Adrenal gland (tissue), 19 donors: Measurements from ENCODE around the gene SORL1. TPM values are rescaled to one million over a fixed set of nuclear protein-coding genes. Genes with fewer than 3 reads are reported as not detected.
"Not testable (repeated sequence)": the region's sequence is repeated elsewhere in the genome, so short reads cannot be mapped to it uniquely, and the experiment has no call there.

Experiments
- DNase-seq, 7 donors: peaks; one replicate each; pipeline ENCODE4 v3.0.0-alpha.2; 2019 to 2020
- H3K27ac ChIP-seq, 5 donors: fragments of 200-600 bp; sonication (generic) in 4 of 5; 1 replicate in 3 of 5; 2 replicates in 2 of 5; pipeline versions ENCODE4 v1.5.1 to v1.8.0; 2016 to 2020; ENCODE audit warnings: mild to moderate bottlenecking in 1 of 5
- H3K27me3 ChIP-seq: fragments of 200-600 bp; 2 replicates; pipeline ENCODE4 v1.8.0; 2021
- H3K36me3 ChIP-seq, 2 donors: fragments of 200-600 bp; replicated peaks in 1 of 2; 1 replicate in 1 of 2; 2 replicates in 1 of 2; pipeline versions ENCODE4 v1.5.1 to v1.8.0; 2018 to 2022
- H3K4me1 ChIP-seq, 2 donors: fragments of 200-600 bp; replicated peaks in 1 of 2; 1 replicate in 1 of 2; 2 replicates in 1 of 2; pipeline versions ENCODE4 v1.5.1 to v1.8.0; 2018 to 2021
- H3K4me3 ChIP-seq, 4 donors: fragments of 200-600 bp; sonication (generic) in 3 of 4; one replicate each; pipeline ENCODE4 v1.5.1; 2016 to 2018
- H3K9me3 ChIP-seq, 3 donors: fragments of 200-600 bp; sonication (generic) in 1 of 3; replicated peaks in 1 of 3; 1 replicate in 2 of 3; 2 replicates in 1 of 3; pipeline versions ENCODE4 v1.5.1 to v1.8.0; 2016 to 2021
- POLR2A ChIP-seq, 2 donors: fragments of 450-650 bp; IDR thresholded peaks; one replicate each; pipeline ENCODE4 v1.6.1; 2017; ENCODE audit warnings: antibody characterized with exemption in 2 of 2, mild to moderate bottlenecking in 2 of 2, moderate library complexity in 1 of 2
- WGBS, 4 donors: extraction: QIAGEN DNeasy Blood & Tissue Kit in 2 of 4; methylation state at CpG; one replicate each; pipeline versions ENCODE4 v1.1.5 to v1.1.7; 2013 to 2017; 5-methylcytosine and 5-hydroxymethylcytosine counted together
- intact Hi-C, 2 donors: fragments of 100-400 bp; cut with DNase I; formaldehyde crosslinking; loops; one replicate each; pipeline versions ENCODE4 v1.14.1 to v1.15.0; 2022 to 2023
- long read RNA-seq, 10 donors: library from polyadenylated mRNA in 3 of 10; unstranded in 2 of 10; stranded (forward) in 1 of 10; transcript quantifications; one replicate each; pipeline ENCODE4 v2.0.0 and lab custom pipeline, GENCODE V29; 2021 to 2026
- polyA plus RNA-seq, 3 donors: library from polyadenylated mRNA; stranded (reverse); fragments of 200-250 nt in 2 of 3; fragments of 350-450 nt in 1 of 3; fragmentation: Illumina TruSeq in 1 of 3; extraction: RNeasy Lipid Tissue Mini Kit (QIAGEN cat#74804) in 1 of 3; gene quantifications; one replicate each; pipeline ENCODE4 v1.2.3, GENCODE V29; 2013 to 2014
- total RNA-seq, 9 donors: library from RNA; depleted of rRNA in 4 of 9; stranded (reverse); fragments of >200 nt in 4 of 9; fragments of 120-200 nt in 1 of 9; fragmentation: NEBNext Ultra II Directional in 1 of 9; extraction: Animal tissue kit (Norgen Biotek cat#: 25700) in 1 of 9; gene quantifications; one replicate each; pipeline versions ENCODE4 v1.1.0 to v1.2.4, GENCODE V29; 2013 to 2023
- TF ChIP-seq, protein P1 (sequence below), 6 experiments: fragments of 450-650 bp in 4 of 6; fragments of 200-600 bp in 2 of 6; sonication (generic) in 1 of 6; IDR thresholded peaks; 1 replicate in 5 of 6; 2 replicates in 1 of 6; pipeline versions ENCODE4 v1.5.1 to v1.8.0; 2016 to 2021; ENCODE audit warnings: antibody characterized with exemption in 6 of 6, mild to moderate bottlenecking in 2 of 6, moderate library complexity in 1 of 6
- donor health status: healthy with polysubstance abuse.
- donor health status: Bipolar disorder and iron deficiency.
- donor health status: DM: yes; HTN: yes; CAD: no.
- donor health status: DM: no; HTN: no; CAD: no.
- donor health status: DM: no; HTN: no; CAD: no.
- donor health status: DM: yes; HTN: yes; CAD: no.

SORL1 gene
- total RNA-seq, result 10 to 100 TPM in 5 of 9 donors, 1 to 10 TPM in 4; 2.5 to 28.6 (median 10.5) TPM
- polyA plus RNA-seq, result 1 to 10 TPM; 1.0 to 4.9 (median 2.3) TPM
- long read RNA-seq, donor 1, result 0 reads
- long read RNA-seq, donor 2, result 0 reads
- long read RNA-seq, donor 3, partial matches to known transcripts, result 0 of 1 reads
- long read RNA-seq, donor 3, other reads (novel, unspliced or antisense), result 0 of 1 reads
- long read RNA-seq, donor 4, partial matches to known transcripts, result 1 of 1 reads
- long read RNA-seq, donor 4, other reads (novel, unspliced or antisense), result 0 of 1 reads
- long read RNA-seq, donor 5, full-length matches to known transcripts, result 2 of 5 reads
- long read RNA-seq, donor 5, partial matches to known transcripts, result 1 of 5 reads
- long read RNA-seq, donor 5, other reads (novel, unspliced or antisense), result 2 of 5 reads
- long read RNA-seq, donor 6, partial matches to known transcripts, result 2 of 5 reads
- long read RNA-seq, donor 6, other reads (novel, unspliced or antisense), result 3 of 5 reads
- long read RNA-seq, donor 7, result 0 reads
- long read RNA-seq, donor 8, result 0 reads
- long read RNA-seq, donor 9, result 0 reads
- long read RNA-seq, donor 10, partial matches to known transcripts, result 0 of 2 reads
- long read RNA-seq, donor 10, other reads (novel, unspliced or antisense), result 0 of 2 reads

DNA sequence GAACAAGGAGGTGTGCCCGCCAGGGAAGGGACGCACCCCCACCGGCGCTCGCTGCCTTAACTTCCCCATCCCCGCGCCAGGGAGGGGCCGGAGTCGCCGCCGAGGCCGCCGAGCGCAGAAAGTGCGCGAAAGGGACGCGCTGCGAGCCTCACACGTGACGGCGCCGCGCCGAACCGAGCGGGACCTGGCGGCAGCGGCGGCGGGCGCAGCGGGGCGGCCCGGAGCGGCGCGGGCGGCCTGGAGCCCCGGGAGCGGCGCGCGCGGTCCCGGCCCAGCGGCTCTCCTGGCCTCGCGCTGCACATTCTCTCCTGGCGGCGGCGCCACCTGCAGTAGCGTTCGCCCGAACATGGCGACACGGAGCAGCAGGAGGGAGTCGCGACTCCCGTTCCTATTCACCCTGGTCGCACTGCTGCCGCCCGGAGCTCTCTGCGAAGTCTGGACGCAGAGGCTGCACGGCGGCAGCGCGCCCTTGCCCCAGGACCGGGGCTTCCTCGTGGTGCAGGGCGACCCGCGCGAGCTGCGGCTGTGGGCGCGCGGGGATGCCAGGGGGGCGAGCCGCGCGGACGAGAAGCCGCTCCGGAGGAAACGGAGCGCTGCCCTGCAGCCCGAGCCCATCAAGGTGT, at the start of gene SORL1:
Gene SORL1, plus strand, starts transcription at position 329 of the 623 bp plus-strand sequence. Its CDS starts 18 bp downstream, at position 347.
- no peaks in the 10 kb centered on the region for H3K36me3 ChIP-seq
- peak; percentile 62 to 79 (median 70) for DNase-seq
- WGBS, 4 donors, result 0% methylated on average over 37 to 89 of the region's 89 CpGs; no CpG with 5 or more reads in 1 of the 4 donors
- no peaks in the 10 kb centered on the region for H3K27me3 ChIP-seq
- no peaks in the 10 kb centered on the region for H3K9me3 ChIP-seq
- peaks cover 3 to 6% of the 10 kb centered on the region in 2 donors for H3K4me1 ChIP-seq
- TF ChIP-seq POLR2A (IDR thresholded peaks at IDR 0.05), result peak in 1 of 2 donors; percentile 10
- TF ChIP-seq, protein P1, sequence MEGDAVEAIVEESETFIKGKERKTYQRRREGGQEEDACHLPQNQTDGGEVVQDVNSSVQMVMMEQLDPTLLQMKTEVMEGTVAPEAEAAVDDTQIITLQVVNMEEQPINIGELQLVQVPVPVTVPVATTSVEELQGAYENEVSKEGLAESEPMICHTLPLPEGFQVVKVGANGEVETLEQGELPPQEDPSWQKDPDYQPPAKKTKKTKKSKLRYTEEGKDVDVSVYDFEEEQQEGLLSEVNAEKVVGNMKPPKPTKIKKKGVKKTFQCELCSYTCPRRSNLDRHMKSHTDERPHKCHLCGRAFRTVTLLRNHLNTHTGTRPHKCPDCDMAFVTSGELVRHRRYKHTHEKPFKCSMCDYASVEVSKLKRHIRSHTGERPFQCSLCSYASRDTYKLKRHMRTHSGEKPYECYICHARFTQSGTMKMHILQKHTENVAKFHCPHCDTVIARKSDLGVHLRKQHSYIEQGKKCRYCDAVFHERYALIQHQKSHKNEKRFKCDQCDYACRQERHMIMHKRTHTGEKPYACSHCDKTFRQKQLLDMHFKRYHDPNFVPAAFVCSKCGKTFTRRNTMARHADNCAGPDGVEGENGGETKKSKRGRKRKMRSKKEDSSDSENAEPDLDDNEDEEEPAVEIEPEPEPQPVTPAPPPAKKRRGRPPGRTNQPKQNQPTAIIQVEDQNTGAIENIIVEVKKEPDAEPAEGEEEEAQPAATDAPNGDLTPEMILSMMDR (IDR thresholded peaks at IDR 0.05), result peak in 4 of 6 experiments; percentile 48 to 72 (median 60)
- intact Hi-C loops, result loop anchor here in 1 of 2 donors (5.0 kb wide), 1 partner anchor 140 kb away; no protein-coding TSS in a partner anchor
- peak within 1 kb of the TSS in 1 of 5 donors; percentile 8 for H3K27ac ChIP-seq
- peak within 1 kb of the TSS in 2 of 4 donors; percentile 59 to 69 for H3K4me3 ChIP-seq

DNA sequence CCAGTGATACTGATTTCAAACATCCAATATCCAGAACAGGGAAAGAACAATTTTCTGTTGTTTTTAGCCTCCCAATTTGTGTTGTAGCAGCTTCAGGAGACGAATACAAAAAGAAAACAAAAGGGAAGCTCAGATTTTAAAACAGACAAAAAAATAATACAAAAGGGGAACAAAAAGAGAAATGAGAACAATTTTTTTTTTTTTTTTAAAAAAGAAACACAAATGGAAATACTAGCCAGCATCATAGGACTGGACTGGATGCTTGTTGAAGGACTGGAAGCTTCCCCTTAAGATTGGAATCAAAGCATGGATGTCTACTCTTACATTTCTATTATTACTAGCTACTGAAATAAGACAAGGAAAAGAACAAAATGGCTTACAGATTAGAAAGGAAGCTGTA, 46.5 kb upstream of the SORL1 start:
- intact Hi-C loops, result no loop called here
- peaks cover 0 to 10% (median 0%) of the 10 kb centered on the region in 3 donors for H3K9me3 ChIP-seq
- TF ChIP-seq POLR2A (IDR thresholded peaks at IDR 0.05), result no peak
- TF ChIP-seq, protein P1 (IDR thresholded peaks at IDR 0.05), result no peak
- 65 to 80% (median 77%) methylated on average over 1 of the region's 1 CpG for WGBS, 4 donors
- no peaks in the 10 kb centered on the region for H3K36me3 ChIP-seq
- no peak overlapping the region for H3K27ac ChIP-seq
- no peak overlapping the region for H3K4me3 ChIP-seq
- H3K27me3 ChIP-seq, result no peaks in the 10 kb centered on the region
- DNase-seq, result no peak
- no peaks in the 10 kb centered on the region for H3K4me1 ChIP-seq

DNA sequence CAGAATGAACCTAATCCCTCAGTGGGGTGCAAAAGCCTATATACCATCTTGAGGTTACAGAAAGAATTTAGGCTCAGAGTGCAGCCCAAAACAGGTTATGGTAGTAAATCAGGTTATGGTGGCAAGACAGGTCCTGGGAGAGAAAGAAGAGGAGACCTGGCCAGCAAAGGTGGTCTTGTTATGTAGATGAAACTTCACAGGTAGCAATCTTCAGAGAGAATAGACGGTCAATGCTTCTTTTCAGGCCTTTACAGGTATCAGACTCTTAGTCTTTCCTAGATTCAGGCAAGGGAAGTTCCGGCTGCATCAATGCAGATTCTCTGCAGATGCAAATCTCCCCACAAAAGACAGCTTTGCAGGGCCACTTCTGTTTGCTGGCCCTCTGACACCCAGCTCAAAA, 45.8 kb upstream of the SORL1 start:
- intact Hi-C loops, result no loop called here
- H3K27me3 ChIP-seq, result no peaks in the 10 kb centered on the region
- H3K4me1 ChIP-seq, result no peaks in the 10 kb centered on the region
- H3K4me3 ChIP-seq, result no peak overlapping the region
- no peak for TF ChIP-seq POLR2A (IDR thresholded peaks at IDR 0.05)
- TF ChIP-seq, protein P1 (IDR thresholded peaks at IDR 0.05), result no peak
- no peaks in the 10 kb centered on the region for H3K36me3 ChIP-seq
- H3K9me3 ChIP-seq, result peaks cover 0 to 10% (median 0%) of the 10 kb centered on the region in 3 donors
- no peak for DNase-seq
- WGBS, 4 donors, result 83 to 90% (median 85%) methylated on average over 2 of the region's 2 CpGs
- no peak overlapping the region for H3K27ac ChIP-seq

- TF ChIP-seq, protein P1 (IDR thresholded peaks at IDR 0.05), result no peak
- TF ChIP-seq POLR2A (IDR thresholded peaks at IDR 0.05), result no peak
- WGBS, 4 donors, result 58 to 83% (median 68%) methylated on average over 2 of the region's 2 CpGs
- Histone ChIP-seq H3K27ac (no peak overlapping the region), H3K27me3 (no peaks in the 10 kb centered on the region), H3K9me3 (no peaks in the 10 kb centered on the region), H3K4me1 (no peaks in the 10 kb centered on the region), H3K36me3 (no peaks in the 10 kb centered on the region), H3K4me3 (no peak overlapping the region)
- intact Hi-C loops, result no loop called here
- no peak for DNase-seq
These were observed 43.3 kb upstream of the SORL1 start for GRCh38 chr11:121408830-121409229.

DNA sequence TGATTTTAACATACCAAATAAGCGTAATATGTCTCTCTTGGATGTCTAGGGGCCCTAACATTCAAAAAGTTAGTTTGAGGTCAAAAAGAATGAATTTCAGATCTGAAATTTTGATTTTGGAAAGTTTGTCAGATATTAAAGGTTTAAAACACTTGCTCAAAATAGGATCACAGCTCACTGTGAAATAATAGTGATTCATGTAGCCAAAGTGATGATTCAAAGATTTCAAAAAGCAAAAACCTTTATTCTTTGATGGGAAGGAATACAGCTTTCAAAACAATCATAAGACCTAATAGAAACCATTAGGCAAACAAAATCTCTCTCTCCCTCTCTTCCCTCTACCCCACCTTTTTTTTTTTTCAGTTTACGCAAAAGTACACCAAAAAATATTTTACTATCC, 42.1 kb upstream of the SORL1 start:
- H3K36me3 ChIP-seq, H3K4me3 ChIP-seq, H3K4me1 ChIP-seq, DNase-seq, H3K9me3 ChIP-seq, H3K27me3 ChIP-seq, intact Hi-C loops, H3K27ac ChIP-seq: not testable (repeated sequence)
- WGBS, 4 donors, result 89 to 95% (median 92%) methylated on average over 2 of the region's 2 CpGs

- not testable (repeated sequence) for H3K27ac ChIP-seq
These were observed 40.8 kb upstream of the SORL1 start for GRCh38 chr11:121411330-121411729.

More at GRCh38 chr11:121411330-121411729, 40.8 kb upstream of the SORL1 start:
- H3K4me3 ChIP-seq, intact Hi-C loops, H3K36me3 ChIP-seq, H3K27me3 ChIP-seq, H3K4me1 ChIP-seq, DNase-seq, H3K9me3 ChIP-seq: not testable (repeated sequence)
